T-cell (primary cell): ENCODE results near the gene RIC3. TPM values are rescaled to one million over a fixed set of nuclear protein-coding genes. Genes with fewer than 3 reads are reported as not detected.

ENCODE experiments used
- ATAC-seq, 4 experiments: fragments of 200-7000 bp in 3 of 4; fragments of 150-1000 bp in 1 of 4; cut with Tn5 transposase; replicated peaks in 1 of 4; 1 replicate in 3 of 4; 2 replicates in 1 of 4; pipeline ENCODE4 v1.10.0; 2021; ENCODE audit warnings: moderate library complexity in 3 of 4, mild to moderate bottlenecking in 2 of 4, moderate number of reproducible peaks in 1 of 4
- CTCF ChIA-PET, 2 donors: fragments of 300-600 bp; sonication (Branson Sonifier 250); formaldehyde crosslinking; loops; one replicate each; lab custom pipeline; 2022; ENCODE audit warnings: antibody characterized with exemption in 2 of 2; lab: Charles Lee
- POLR2A ChIA-PET, 2 donors: fragments of 300-600 bp; sonication (Branson Sonifier 250); formaldehyde crosslinking; loops; one replicate each; lab custom pipeline; 2022; ENCODE audit warnings: antibody characterized with exemption in 2 of 2; lab: Charles Lee
- DNase-seq, 35 experiments: peaks; one replicate each; pipeline versions ENCODE4 v3.0.0 to v3.0.0-alpha.2; 2013 to 2023
- H3K27ac ChIP-seq: one replicate; pipeline ENCODE4 v1.5.1; 2013; ENCODE audit warnings: low read length
- H3K27me3 ChIP-seq, 2 experiments: replicated peaks in 1 of 2; 1 replicate in 1 of 2; 2 replicates in 1 of 2; pipeline versions ENCODE4 v1.6.1 to v1.7.0; 2013; ENCODE audit warnings: low read length in 1 of 2, mixed read lengths in 1 of 2; ENCODE audit not compliant: control insufficient read depth in 2 of 2, insufficient read depth in 2 of 2; ENCODE audit errors: extremely low read depth in 1 of 2
- H3K36me3 ChIP-seq, 2 donors: 1 replicate in 1 of 2; 2 replicates in 1 of 2; pipeline versions ENCODE4 v1.6.1 to v1.7.0; 2013; ENCODE audit warnings: low read length in 1 of 2; ENCODE audit not compliant: control insufficient read depth in 2 of 2, insufficient read depth in 1 of 2; ENCODE audit errors: extremely low read depth in 1 of 2
- H3K4me1 ChIP-seq, 2 experiments: 1 replicate in 1 of 2; 2 replicates in 1 of 2; pipeline versions ENCODE4 v1.6.1 to v1.7.0; 2013; ENCODE audit warnings: low read length in 2 of 2, mixed read lengths in 1 of 2; ENCODE audit not compliant: insufficient read depth in 2 of 2, control insufficient read depth in 1 of 2; ENCODE audit errors: extremely low read depth in 1 of 2
- H3K4me3 ChIP-seq, 2 donors: 1 replicate in 1 of 2; 2 replicates in 1 of 2; pipeline versions ENCODE4 v1.5.1 to v1.7.0; 2013; ENCODE audit warnings: mild to moderate bottlenecking in 2 of 2, low read length in 1 of 2, moderate library complexity in 1 of 2; ENCODE audit not compliant: control insufficient read depth in 1 of 2; ENCODE audit errors: extremely low read depth in 1 of 2
- H3K9me3 ChIP-seq: 2 replicates; pipeline ENCODE4 v1.7.0; 2013
- H3K27ac Mint-ChIP-seq, 2 donors: one replicate each; pipeline ENCODE4 v1.8.0; 2020 to 2021; ENCODE audit warnings: mild to moderate bottlenecking in 2 of 2, mixed read lengths in 2 of 2
- H3K27me3 Mint-ChIP-seq, 2 donors: one replicate each; pipeline ENCODE4 v1.8.0; 2021 to 2022; ENCODE audit warnings: mixed read lengths in 2 of 2
- H3K36me3 Mint-ChIP-seq: one replicate; pipeline ENCODE4 v1.8.0; 2021; ENCODE audit warnings: mixed read lengths
- H3K4me1 Mint-ChIP-seq, 3 donors: one replicate each; pipeline ENCODE4 v1.8.0; 2020 to 2022; ENCODE audit warnings: mixed read lengths in 3 of 3, mild to moderate bottlenecking in 1 of 3
- H3K4me3 Mint-ChIP-seq, 3 donors: one replicate each; pipeline ENCODE4 v1.8.0; 2020 to 2022; ENCODE audit warnings: mild to moderate bottlenecking in 3 of 3, mixed read lengths in 3 of 3, moderate library complexity in 3 of 3
- H3K9me3 Mint-ChIP-seq, 3 donors: one replicate each; pipeline ENCODE4 v1.8.0; 2020 to 2022; ENCODE audit warnings: mixed read lengths in 3 of 3
- WGBS: methylation state at CpG from one replicate; pipeline ENCODE4 v1.1.5; 2013; ENCODE audit warnings: missing lambda C conversion rate; ENCODE audit not compliant: insufficient coverage; 5-methylcytosine and 5-hydroxymethylcytosine counted together
- total RNA-seq, 35 experiments: library from RNA in 6 of 35; stranded (reverse) in 6 of 35; fragments of 120-200 nt in 1 of 35; gene quantifications; one replicate each; pipeline versions ENCODE4 v1.2.1 to v1.2.4 and lab custom pipeline; 2013 to 2026

RIC3 gene
- total RNA-seq, 5 donors from 2014 or later (not counting 1 experiment from before 2014, with no cell fraction given) = 32.0 to 47.5 (median 37.5) TPM

DNA sequence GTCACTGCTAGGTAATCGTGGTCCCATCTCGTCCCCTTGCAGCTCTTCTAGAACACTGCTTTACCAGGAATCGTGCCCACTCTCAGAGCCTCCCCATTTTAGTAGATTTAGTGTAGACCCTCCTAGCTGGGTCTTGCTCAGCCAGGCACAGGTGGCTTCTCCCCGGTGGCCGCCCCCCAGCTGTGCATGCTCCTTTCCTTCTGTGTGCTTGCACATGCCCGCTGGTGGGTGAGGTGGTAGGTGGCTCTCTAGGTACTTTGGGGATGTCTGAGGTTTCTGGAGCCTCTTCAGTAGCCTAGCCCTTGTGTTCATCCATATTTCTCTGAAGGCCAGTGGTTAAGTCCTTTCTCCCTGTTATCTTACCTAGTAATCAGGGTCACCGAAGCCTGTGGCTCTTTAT lies 82.3 kb downstream of the RIC3 start:
- ChIA-PET CTCF (interaction anchor here in 1 of 2 donors (0.6 kb wide), 1 partner anchor 1684 kb away, joined by 3 read pairs; no protein-coding TSS in a partner anchor), POLR2A (no interaction called here)
- ATAC-seq (no peak), DNase-seq (no peak)
- H3K36me3 Mint-ChIP-seq = no peaks in the 10 kb centered on the region
- Histone ChIP-seq H3K36me3 (no peaks in the 10 kb centered on the region), H3K4me3 (no peak overlapping the region), H3K4me1 (peaks cover 0 to 3% of the 10 kb centered on the region in 2 experiments), H3K27me3 (peaks cover 0 to 55% of the 10 kb centered on the region in 2 experiments), H3K27ac (no peak overlapping the region), H3K9me3 (no peaks in the 10 kb centered on the region)
- 78% methylated on average over 4 of the region's 7 CpGs for WGBS
- H3K4me1 Mint-ChIP-seq = peaks cover 0 to 8% (median 5%) of the 10 kb centered on the region in 3 donors
- H3K9me3 Mint-ChIP-seq = no peaks in the 10 kb centered on the region
- H3K27me3 Mint-ChIP-seq = peaks cover 39 to 50% of the 10 kb centered on the region in 2 donors
- no peak overlapping the region for H3K27ac Mint-ChIP-seq
- no peak overlapping the region for H3K4me3 Mint-ChIP-seq

DNA sequence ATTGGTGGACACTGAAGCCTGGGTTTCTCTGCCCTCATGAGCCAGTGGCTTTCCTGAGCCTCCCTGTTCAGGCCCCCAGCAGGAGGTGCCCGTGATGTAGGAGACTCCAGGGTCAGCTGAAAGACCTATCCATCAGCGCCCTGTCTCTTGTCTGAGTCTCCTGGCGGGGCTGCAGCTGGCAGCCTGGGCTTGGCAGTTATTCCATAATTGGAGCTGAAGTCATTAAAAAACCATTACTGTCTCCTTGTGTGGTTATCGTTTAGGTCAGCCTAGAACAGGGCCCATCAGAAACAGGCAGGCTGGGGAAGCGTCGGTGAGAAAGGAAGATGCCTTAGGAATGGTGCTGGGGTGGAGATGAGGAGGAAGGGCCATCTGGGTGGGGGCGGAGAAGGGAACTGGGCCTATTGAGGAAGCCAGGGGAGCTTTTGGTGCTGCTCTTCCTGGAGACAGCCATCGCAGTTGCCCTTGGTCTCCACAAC lies 82.8 kb downstream of the RIC3 start:
- H3K4me3 Mint-ChIP-seq = no peak overlapping the region
- H3K27ac Mint-ChIP-seq = no peak overlapping the region
- H3K27me3 Mint-ChIP-seq = peaks cover 39 to 51% of the 10 kb centered on the region in 2 donors
- WGBS = 88% methylated on average over 8 of the region's 8 CpGs
- no peaks in the 10 kb centered on the region for H3K36me3 ChIP-seq
- no peaks in the 10 kb centered on the region for H3K36me3 Mint-ChIP-seq
- CTCF ChIA-PET = interaction anchor here in 1 of 2 donors (0.6 kb wide), 1 partner anchor 1683 kb away, joined by 3 read pairs; no protein-coding TSS in a partner anchor
- H3K4me1 Mint-ChIP-seq = peaks cover 0 to 8% (median 5%) of the 10 kb centered on the region in 3 donors
- POLR2A ChIA-PET = no interaction called here
- H3K4me3 ChIP-seq = no peak overlapping the region
- H3K27ac ChIP-seq = no peak overlapping the region
- no peak for DNase-seq
- H3K9me3 ChIP-seq = no peaks in the 10 kb centered on the region
- no peak for ATAC-seq
- peaks cover 0 to 6% of the 10 kb centered on the region in 2 experiments for H3K4me1 ChIP-seq
- no peaks in the 10 kb centered on the region for H3K9me3 Mint-ChIP-seq
- H3K27me3 ChIP-seq = peaks cover 0 to 57% of the 10 kb centered on the region in 2 experiments

DNA sequence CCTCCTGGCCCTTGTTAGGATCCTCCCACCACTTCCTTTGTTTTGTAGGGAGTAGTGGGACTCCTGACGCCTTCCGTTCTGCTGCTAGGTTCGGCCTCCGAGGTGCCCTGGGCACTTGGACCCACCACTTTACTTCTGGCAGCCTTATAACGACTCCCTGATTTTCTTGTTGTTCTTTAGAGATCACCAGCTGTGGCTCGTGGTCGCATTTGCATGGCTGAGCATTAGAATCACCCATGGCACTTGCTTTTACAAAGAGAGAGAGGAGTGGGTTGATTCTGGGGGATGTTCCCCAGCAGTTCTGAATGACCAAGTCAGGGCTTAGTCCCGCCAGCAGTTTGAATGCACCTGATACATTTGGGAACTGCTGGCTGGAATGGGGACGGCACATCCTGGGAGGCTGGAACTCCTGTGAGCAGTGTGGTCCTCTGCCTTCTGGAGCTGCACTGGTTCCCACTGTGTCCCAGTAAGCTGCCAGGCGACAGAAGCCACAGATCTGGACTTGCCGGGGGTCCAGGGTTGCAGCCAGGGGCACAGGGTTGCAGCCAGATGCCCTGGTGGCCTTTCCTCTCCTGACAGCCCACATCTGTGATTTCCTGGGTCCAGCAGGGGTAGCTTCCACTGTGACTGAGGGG lies 83.7 kb downstream of the RIC3 start:
- Histone ChIP-seq H3K4me3 (no peak overlapping the region), H3K36me3 (no peaks in the 10 kb centered on the region), H3K27me3 (peaks cover 0 to 64% of the 10 kb centered on the region in 2 experiments), H3K9me3 (no peaks in the 10 kb centered on the region), H3K4me1 (peaks cover 0 to 11% of the 10 kb centered on the region in 2 experiments), H3K27ac (no peak overlapping the region)
- Mint-ChIP-seq H3K36me3 (no peaks in the 10 kb centered on the region), H3K27me3 (peaks cover 44 to 58% of the 10 kb centered on the region in 2 donors), H3K27ac (no peak overlapping the region), H3K9me3 (no peaks in the 10 kb centered on the region), H3K4me1 (peaks cover 0 to 10% (median 7%) of the 10 kb centered on the region in 3 donors), H3K4me3 (no peak overlapping the region)
- WGBS = 64% methylated on average over 7 of the region's 11 CpGs
- ATAC-seq (no peak), DNase-seq (no peak)
- CTCF ChIA-PET = no interaction called here
- POLR2A ChIA-PET = no interaction called here

DNA sequence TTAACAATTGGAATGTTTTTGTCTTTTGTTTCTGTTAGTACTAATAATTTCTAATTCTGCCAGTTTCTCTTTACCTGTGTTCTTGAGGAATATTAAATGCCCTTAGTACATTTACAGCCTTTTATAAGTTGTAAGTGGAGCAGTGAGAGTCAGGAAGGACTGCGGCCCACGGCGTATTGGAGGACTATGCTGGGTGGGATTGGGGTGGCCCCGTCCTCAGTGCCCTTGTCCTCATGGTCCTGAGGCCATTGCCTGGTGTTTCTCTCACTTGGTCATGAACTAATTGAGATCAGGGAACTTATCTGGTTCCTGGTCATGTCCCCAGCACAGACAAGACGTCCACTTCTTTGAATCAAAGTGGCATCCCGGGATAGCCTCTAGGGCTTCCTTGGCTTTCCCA lies 84.5 kb downstream of the RIC3 start:
- Histone ChIP-seq H3K27ac (no peak overlapping the region), H3K4me1 (peaks cover 0 to 11% of the 10 kb centered on the region in 2 experiments), H3K9me3 (no peaks in the 10 kb centered on the region), H3K27me3 (peaks cover 2 to 71% of the 10 kb centered on the region in 2 experiments), H3K4me3 (no peak overlapping the region), H3K36me3 (no peaks in the 10 kb centered on the region)
- H3K4me1 Mint-ChIP-seq = peaks cover 0 to 10% (median 7%) of the 10 kb centered on the region in 3 donors
- no peaks in the 10 kb centered on the region for H3K9me3 Mint-ChIP-seq
- ChIA-PET POLR2A (no interaction called here), CTCF (no interaction called here)
- DNase-seq (no peak), ATAC-seq (no peak)
- H3K36me3 Mint-ChIP-seq = no peaks in the 10 kb centered on the region
- no peak overlapping the region for H3K27ac Mint-ChIP-seq
- peaks cover 48 to 63% of the 10 kb centered on the region in 2 donors for H3K27me3 Mint-ChIP-seq
- H3K4me3 Mint-ChIP-seq = no peak overlapping the region
- 69% methylated on average over 2 of the region's 6 CpGs for WGBS

DNA sequence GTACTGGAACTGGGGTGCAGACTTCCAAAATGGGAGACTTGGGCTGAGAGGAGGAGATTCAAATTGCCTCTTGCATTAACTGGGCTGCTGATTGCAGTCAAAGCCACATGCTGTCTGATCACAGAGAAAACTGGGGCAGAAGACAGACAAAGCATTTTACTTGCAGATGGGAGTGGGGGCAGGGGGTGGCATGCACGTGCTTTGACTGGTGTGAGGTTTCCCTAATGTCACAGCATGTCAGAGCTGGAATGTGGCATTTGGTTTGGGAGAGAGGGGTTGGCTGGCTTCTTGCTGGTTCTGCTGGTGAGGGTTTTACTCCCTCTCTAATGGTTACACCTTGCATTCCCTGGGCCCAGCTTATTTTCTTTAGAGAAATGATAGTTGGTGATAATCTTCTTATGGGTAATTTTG lies 84.9 kb downstream of the RIC3 start:
- H3K4me1 ChIP-seq = peaks cover 0 to 11% of the 10 kb centered on the region in 2 experiments
- ChIA-PET CTCF (no interaction called here), POLR2A (no interaction called here)
- no peak overlapping the region for H3K27ac ChIP-seq
- Mint-ChIP-seq H3K27me3 (peaks cover 49 to 67% of the 10 kb centered on the region in 2 donors), H3K36me3 (no peaks in the 10 kb centered on the region), H3K4me1 (peaks cover 0 to 10% (median 7%) of the 10 kb centered on the region in 3 donors), H3K9me3 (no peaks in the 10 kb centered on the region), H3K27ac (no peak overlapping the region), H3K4me3 (no peak overlapping the region)
- no CpG with 5 or more reads among the region's 1 CpG for WGBS
- peaks cover 2 to 71% of the 10 kb centered on the region in 2 experiments for H3K27me3 ChIP-seq
- H3K9me3 ChIP-seq = no peaks in the 10 kb centered on the region
- no peak for DNase-seq
- no peak for ATAC-seq
- no peaks in the 10 kb centered on the region for H3K36me3 ChIP-seq
- H3K4me3 ChIP-seq = no peak overlapping the region

DNA sequence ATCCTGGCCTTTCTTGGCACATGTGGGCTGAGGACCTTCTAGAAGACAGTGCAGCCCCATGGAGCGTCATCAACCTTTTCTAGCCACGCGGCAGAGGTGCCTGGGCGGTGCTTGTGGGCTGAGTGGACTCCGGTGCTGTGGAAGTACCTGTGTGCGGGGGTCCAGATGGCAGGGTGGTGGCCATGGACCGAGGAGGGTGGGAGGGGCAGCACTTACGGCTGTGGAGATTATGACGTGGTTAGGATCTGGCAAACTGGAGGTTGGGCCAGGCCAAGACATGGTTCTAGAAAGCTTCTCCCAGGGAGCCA lies 85.8 kb downstream of the RIC3 start:
- Histone ChIP-seq H3K27ac (no peak overlapping the region), H3K36me3 (no peaks in the 10 kb centered on the region), H3K27me3 (peaks cover 2 to 67% of the 10 kb centered on the region in 2 experiments), H3K4me3 (no peak overlapping the region), H3K4me1 (peaks cover 0 to 11% of the 10 kb centered on the region in 2 experiments), H3K9me3 (no peaks in the 10 kb centered on the region)
- DNase-seq = no peak
- ChIA-PET POLR2A (no interaction called here), CTCF (interaction anchor here in 1 of 2 donors (0.6 to 1.5 kb wide), 2 partner anchors 8 to 16 kb away, joined by 3 to 5 read pairs; no protein-coding TSS in a partner anchor)
- ATAC-seq = no peak
- Mint-ChIP-seq H3K4me1 (peaks cover 0 to 10% (median 7%) of the 10 kb centered on the region in 3 donors), H3K27ac (no peak overlapping the region), H3K4me3 (peak overlapping the region in 1 of 3 donors; percentile 63), H3K36me3 (no peaks in the 10 kb centered on the region), H3K27me3 (peaks cover 49 to 72% of the 10 kb centered on the region in 2 donors), H3K9me3 (no peaks in the 10 kb centered on the region)
- WGBS = 74% methylated on average over 9 of the region's 9 CpGs
